NCI-H2227 (cell line): ENCODE measurements around the gene SLC6A4.
"Not testable (repeated sequence)": the region's sequence is repeated elsewhere in the genome, so short reads cannot be mapped to it uniquely, and the experiment has no call there.

Experiments used
- DNase-seq: peaks from one replicate; lab custom pipeline; 2025; ENCODE audit not compliant: unreplicated experiment; lab: John Stamatoyannopoulos, UW

The SLC6A4 gene

GRCh38 chr17:30220414-30220813, 15.1 kb downstream of the SLC6A4 start:
- no peak for DNase-seq

GRCh38 chr17:30219833-30220232, 15.7 kb downstream of the SLC6A4 start:
- DNase-seq, result no peak

GRCh38 chr17:30219315-30219714, 16.2 kb downstream of the SLC6A4 start:
- DNase-seq, result no peak

- no peak for DNase-seq
Observed at GRCh38 chr17:30218799-30219198, 16.7 kb downstream of the SLC6A4 start.

- DNase-seq, result no peak
Observed at GRCh38 chr17:30217746-30218245, 17.7 kb downstream of the SLC6A4 start.

GRCh38 chr17:30217054-30217453, 18.4 kb downstream of the SLC6A4 start:
- no peak for DNase-seq

GRCh38 chr17:30212750-30213149, 22.7 kb downstream of the SLC6A4 start:
- DNase-seq, result no peak

GRCh38 chr17:30211371-30211770, 24.1 kb downstream of the SLC6A4 start:
- no peak for DNase-seq

- DNase-seq, result no peak
Observed at GRCh38 chr17:30210901-30211300, 24.6 kb downstream of the SLC6A4 start.

- no peak for DNase-seq
Observed at GRCh38 chr17:30210366-30210765, 25.1 kb downstream of the SLC6A4 start.

GRCh38 chr17:30209930-30210329, 25.6 kb downstream of the SLC6A4 start:
- DNase-seq, result no peak

- no peak for DNase-seq
Observed at GRCh38 chr17:30208214-30208613, 27.3 kb downstream of the SLC6A4 start.

GRCh38 chr17:30207655-30208054, 27.8 kb downstream of the SLC6A4 start:
- DNase-seq, result no peak

GRCh38 chr17:30203471-30203981, 32.0 kb downstream of the SLC6A4 start:
- DNase-seq, result no peak

GRCh38 chr17:30200656-30201055, 34.8 kb downstream of the SLC6A4 start:
- not testable (repeated sequence) for DNase-seq

- DNase-seq, result no peak
Observed at GRCh38 chr17:30200106-30200505, 35.4 kb downstream of the SLC6A4 start.

GRCh38 chr17:30199600-30199999, 35.9 kb downstream of the SLC6A4 start:
- no peak for DNase-seq

GRCh38 chr17:30197416-30197815, 38.1 kb downstream of the SLC6A4 start:
- no peak for DNase-seq

GRCh38 chr17:30196504-30196903, 39.0 kb downstream of the SLC6A4 start:
- no peak for DNase-seq

GRCh38 chr17:30191072-30191471, 44.4 kb downstream of the SLC6A4 start:
- no peak for DNase-seq

- DNase-seq, result no peak
Observed at GRCh38 chr17:30188211-30188939, 47.1 kb downstream of the SLC6A4 start.

- no peak for DNase-seq
Observed at GRCh38 chr17:30187573-30187972, 47.9 kb downstream of the SLC6A4 start.

- no peak for DNase-seq
Observed at GRCh38 chr17:30186761-30187160, 48.7 kb downstream of the SLC6A4 start.
